ENCODE measurements around the gene PLCB2. TPM values are rescaled to one million over a fixed set of nuclear protein-coding genes. Genes with fewer than 3 reads are reported as not detected.

PLCB2 gene
- total RNA-seq, 2 experiments from 2014 or later, result 65.3 to 70.7 TPM

DNA sequence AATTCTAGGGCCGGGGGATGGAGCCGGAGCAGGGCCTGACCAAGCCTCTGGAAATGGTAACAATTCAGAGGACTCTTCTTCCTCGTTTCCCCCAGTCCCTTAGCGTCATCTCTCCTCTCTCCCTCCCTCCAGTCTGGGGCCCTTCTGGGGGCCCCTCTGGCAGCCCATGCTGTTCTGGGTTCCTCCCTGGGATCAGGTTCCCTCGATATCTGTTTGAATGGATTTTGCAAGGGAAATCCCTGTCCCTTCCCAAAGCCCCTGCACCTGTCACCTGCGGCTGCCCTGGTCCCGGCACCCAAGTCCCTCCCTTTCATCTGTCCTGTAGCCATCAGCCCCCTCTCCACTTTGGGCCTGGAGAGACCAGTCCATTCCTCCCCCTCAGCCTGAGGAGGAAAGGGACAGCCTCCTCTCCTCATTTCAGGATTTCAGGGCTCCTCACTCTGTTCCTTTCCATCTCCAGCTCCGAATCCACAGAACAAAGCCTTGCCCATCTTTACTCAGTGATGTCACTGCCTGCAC lies 1.7 kb upstream of the PLCB2 start:
- peaks cover 37% of the 10 kb centered on the region for H3K4me1 Mint-ChIP-seq (ENCODE audit: low read depth)
- intact Hi-C loops (cut with micrococcal nuclease), result loop anchor here (10.0 kb wide), 1 partner anchor 525 kb away; the partner anchor contains the start of gene FSIP1
- CTCF ChIA-PET, result interaction anchor here (0.7 to 23.9 kb wide), 23 partner anchors 8 to 264 kb away, joined by 3 to 500 read pairs (median 4); partner anchors contain the start of genes ANKRD63, BUB1B, CCDC9B and INAFM2
- no peaks in the 10 kb centered on the region for H3K36me3 Mint-ChIP-seq
- no peaks in the 10 kb centered on the region for H3K9me3 Mint-ChIP-seq
- DNase-seq, result no peak
- peak overlapping the region; percentile 96 for H3K4me3 Mint-ChIP-seq
- no peaks in the 10 kb centered on the region for H3K27me3 Mint-ChIP-seq
- POLR2A ChIA-PET, result no interaction called here
- H3K27ac Mint-ChIP-seq, result peak overlapping the region; percentile 97

DNA sequence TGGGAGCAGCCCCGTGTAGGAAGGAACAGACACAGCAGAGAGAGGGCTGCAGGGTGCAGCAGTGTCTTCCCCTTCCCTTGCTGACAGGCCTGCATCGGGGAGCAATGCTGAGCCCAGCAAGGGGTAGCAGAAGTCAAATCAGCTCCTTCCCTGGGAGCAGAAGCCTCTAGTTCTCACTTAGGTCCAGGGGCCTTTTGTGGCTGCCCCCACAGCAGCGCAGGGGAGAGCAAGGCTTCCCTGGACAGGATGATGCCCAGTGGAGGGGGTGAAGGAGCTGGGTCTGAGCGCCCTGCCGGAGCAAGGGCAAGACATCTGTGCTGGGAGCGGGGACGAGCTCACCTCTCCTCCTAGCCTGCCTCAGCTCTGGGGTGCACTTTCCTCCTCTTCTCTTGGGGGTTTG lies 827 bp downstream of the PLCB2 start:
- H3K9me3 Mint-ChIP-seq, result no peaks in the 10 kb centered on the region
- POLR2A ChIA-PET, result interaction anchor here (0.5 to 2.6 kb wide), 8 partner anchors 16 to 1761 kb away, joined by 3 to 13 read pairs (median 4); partner anchors contain the start of genes BAHD1 and INAFM2

DNA sequence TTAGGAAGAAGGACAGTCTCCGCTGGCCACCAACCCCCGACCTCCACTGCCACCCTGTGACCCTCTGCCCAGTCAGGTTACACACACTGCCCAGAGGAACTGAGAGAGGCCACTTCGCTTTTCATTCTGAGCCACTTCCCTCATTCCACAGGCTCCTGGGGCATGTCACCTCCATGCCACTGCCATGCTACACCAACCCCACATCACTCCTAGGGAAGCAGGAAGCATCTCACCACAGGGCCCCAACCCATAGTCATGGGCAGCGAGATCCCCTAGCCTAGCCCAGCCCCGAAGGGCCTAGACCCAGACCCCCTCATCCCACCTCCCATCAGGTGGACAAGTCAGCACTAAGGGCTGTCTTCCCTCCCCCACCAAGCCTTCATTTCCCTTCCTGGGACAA lies 1.4 kb downstream of the PLCB2 start:
- peaks cover 29% of the 10 kb centered on the region for H3K4me1 Mint-ChIP-seq (ENCODE audit: low read depth)
- no peaks in the 10 kb centered on the region for H3K27me3 Mint-ChIP-seq
- no peak for DNase-seq
- H3K27ac Mint-ChIP-seq, result peak overlapping the region; percentile 97
- ChIA-PET POLR2A (interaction anchor here (0.5 to 2.6 kb wide), 4 partner anchors 16 to 1761 kb away, joined by 3 to 13 read pairs (median 4); partner anchors contain the start of gene INAFM2), CTCF (interaction anchor here (0.9 to 23.9 kb wide), 13 partner anchors 13 to 261 kb away, joined by 3 to 500 read pairs (median 12); partner anchors contain the start of genes ANKRD63, BMF, CCDC9B and INAFM2)
- intact Hi-C loops (cut with micrococcal nuclease), result loop anchor here (10.0 kb wide), 1 partner anchor 522 kb away; the partner anchor contains the start of gene FSIP1
- H3K4me3 Mint-ChIP-seq, result peak overlapping the region; percentile 96
- H3K36me3 Mint-ChIP-seq, result peaks cover 15% of the 10 kb centered on the region
- H3K9me3 Mint-ChIP-seq, result no peaks in the 10 kb centered on the region

More for the DNA sequence above, 827 bp downstream of the PLCB2 start:
- H3K27ac Mint-ChIP-seq, result peak overlapping the region; percentile 97
- H3K36me3 Mint-ChIP-seq, result peaks cover 9% of the 10 kb centered on the region
- CTCF ChIA-PET, result interaction anchor here (0.6 to 23.9 kb wide), 21 partner anchors 12 to 261 kb away, joined by 3 to 500 read pairs (median 8); partner anchors contain the start of genes ANKRD63, BMF, CCDC9B and INAFM2
- H3K4me1 Mint-ChIP-seq (ENCODE audit: low read depth), result peaks cover 29% of the 10 kb centered on the region
- peak; percentile 22 for DNase-seq
- H3K4me3 Mint-ChIP-seq, result peak overlapping the region; percentile 96
- intact Hi-C loops (cut with micrococcal nuclease), result loop anchor here (10.0 kb wide), 1 partner anchor 522 kb away; the partner anchor contains the start of gene FSIP1
- H3K27me3 Mint-ChIP-seq, result no peaks in the 10 kb centered on the region

DNA sequence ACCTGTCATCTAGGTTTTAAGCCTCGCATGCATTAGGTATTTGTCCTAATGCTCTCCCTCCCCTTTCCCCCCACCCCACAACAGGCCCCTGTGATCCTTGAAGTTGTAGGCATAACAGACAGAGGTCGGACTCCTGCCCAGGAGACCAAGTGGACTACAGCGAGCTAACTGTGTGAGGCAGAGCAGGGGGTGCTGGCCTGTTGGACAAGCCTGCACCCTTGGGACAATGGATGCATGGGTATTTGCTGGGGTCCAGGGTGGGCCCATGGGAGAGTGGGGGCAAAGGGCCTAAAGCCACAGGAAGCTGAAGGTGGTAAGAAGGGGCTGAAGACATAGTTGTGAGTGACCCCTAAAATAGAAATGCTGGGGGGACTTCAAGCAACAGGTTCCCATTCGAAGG lies 2.5 kb downstream of the PLCB2 start:
- Mint-ChIP-seq H3K9me3 (peaks cover 5% of the 10 kb centered on the region), H3K27me3 (no peaks in the 10 kb centered on the region), H3K4me3 (no peak overlapping the region), H3K27ac (no peak overlapping the region), H3K36me3 (peaks cover 23% of the 10 kb centered on the region), H3K4me1 (ENCODE audit: low read depth) (peaks cover 29% of the 10 kb centered on the region)
- ChIA-PET POLR2A (interaction anchor here (1.0 kb wide), 1 partner anchor 10 kb away, joined by 3 read pairs; no protein-coding TSS in a partner anchor), CTCF (interaction anchor here (1.0 to 23.9 kb wide), 4 partner anchors 13 to 39 kb away, joined by 3 to 500 read pairs (median 54); partner anchors contain the start of gene CCDC9B)
- intact Hi-C loops (cut with micrococcal nuclease), result loop anchor here (10.0 kb wide), 1 partner anchor 520 kb away; the partner anchor contains the start of gene FSIP1
- no peak for DNase-seq

DNA sequence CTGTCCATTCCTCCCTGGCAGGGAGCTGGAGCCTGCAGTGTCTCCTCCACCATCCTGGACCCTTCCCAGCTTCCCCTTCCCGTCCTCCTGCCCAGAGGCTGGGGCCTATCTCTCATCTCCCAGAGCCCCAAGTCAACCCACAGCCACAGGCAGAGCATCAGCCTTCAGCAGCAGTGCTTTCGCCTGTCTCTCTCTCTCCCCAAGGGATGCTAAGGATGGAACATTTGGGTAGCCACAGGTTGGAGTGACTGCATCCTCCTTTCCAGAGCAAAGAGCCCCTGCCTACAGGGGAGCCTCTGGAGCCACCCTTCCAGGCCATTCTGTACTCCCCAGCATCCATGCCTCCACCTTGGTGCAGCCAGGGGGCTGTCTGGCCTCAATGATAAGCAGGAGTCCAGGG lies 4.2 kb downstream of the PLCB2 start:
- H3K4me1 Mint-ChIP-seq (ENCODE audit: low read depth), result peaks cover 13% of the 10 kb centered on the region
- intact Hi-C loops (cut with micrococcal nuclease), result loop anchor here (10.0 kb wide), 1 partner anchor 519 kb away; the partner anchor contains the start of gene FSIP1
- peaks cover 8% of the 10 kb centered on the region for H3K9me3 Mint-ChIP-seq
- H3K36me3 Mint-ChIP-seq, result peaks cover 37% of the 10 kb centered on the region
- H3K27me3 Mint-ChIP-seq, result no peaks in the 10 kb centered on the region
- H3K27ac Mint-ChIP-seq, result no peak overlapping the region
- H3K4me3 Mint-ChIP-seq, result no peak overlapping the region
- ChIA-PET POLR2A (no interaction called here), CTCF (interaction anchor here (1.4 to 23.9 kb wide), 2 partner anchors 20 to 27 kb away, joined by 4 to 500 read pairs; partner anchors contain the start of gene INAFM2)
- no peak for DNase-seq

DNA sequence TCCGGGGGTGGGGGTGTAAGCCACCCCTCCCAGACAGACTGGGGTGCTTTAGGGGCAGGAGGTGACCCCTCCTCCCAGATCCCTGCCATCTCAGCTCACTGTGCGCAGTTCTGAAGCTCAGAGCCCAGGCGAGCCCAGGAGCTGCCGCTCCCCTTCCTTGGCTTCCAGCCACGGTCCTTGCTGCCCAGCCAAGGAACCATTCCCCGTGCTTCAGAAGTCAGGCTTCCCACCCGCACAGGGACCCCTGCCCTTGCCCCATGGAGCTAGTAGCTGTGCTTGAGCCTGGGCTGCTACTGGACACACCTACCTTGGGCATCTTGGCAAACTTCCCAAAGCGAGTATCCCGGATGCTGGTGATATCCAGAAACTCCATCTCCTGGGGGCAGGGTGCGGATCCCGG lies 4.8 kb downstream of the PLCB2 start:
- intact Hi-C loops (cut with micrococcal nuclease), result loop anchor here (10.0 kb wide), 1 partner anchor 518 kb away; the partner anchor contains the start of gene FSIP1
- POLR2A ChIA-PET, result no interaction called here
- no peak for DNase-seq
- Mint-ChIP-seq H3K9me3 (peaks cover 8% of the 10 kb centered on the region), H3K36me3 (peaks cover 37% of the 10 kb centered on the region), H3K27ac (no peak overlapping the region), H3K4me1 (ENCODE audit: low read depth) (peaks cover 11% of the 10 kb centered on the region), H3K27me3 (no peaks in the 10 kb centered on the region), H3K4me3 (no peak overlapping the region)
- CTCF ChIA-PET, result interaction anchor here (1.4 to 23.9 kb wide), 2 partner anchors 20 to 27 kb away, joined by 4 to 500 read pairs; partner anchors contain the start of gene INAFM2

DNA sequence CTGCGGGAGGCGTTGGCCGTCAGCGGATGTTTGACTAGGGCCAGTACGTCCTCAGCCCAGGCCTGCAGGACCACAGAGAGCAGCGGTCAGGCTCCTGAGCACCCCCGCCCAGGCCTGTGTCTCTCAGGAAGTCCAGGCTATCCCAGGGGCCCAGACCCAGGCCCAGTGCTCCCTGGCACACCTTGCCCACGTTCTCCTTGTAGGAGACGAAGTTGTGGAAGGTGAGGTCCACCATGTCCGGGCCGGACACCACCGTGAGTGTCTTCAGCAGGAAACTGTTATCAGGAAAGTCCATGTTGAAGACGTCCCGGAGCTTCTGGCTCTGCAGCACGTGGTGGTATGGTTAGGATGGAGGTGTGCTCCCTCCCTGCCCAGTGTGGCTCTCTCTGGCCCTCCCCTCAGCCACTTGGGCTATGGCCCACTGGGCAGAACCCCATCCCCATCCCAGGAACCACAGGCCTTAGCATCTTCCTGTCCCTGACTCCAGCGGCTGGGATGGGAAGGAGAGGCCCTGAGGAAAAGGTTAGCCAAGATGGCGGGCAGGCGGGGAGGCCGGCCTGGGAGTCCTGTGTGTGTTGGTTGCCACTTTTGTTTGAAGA lies 5.3 kb downstream of the PLCB2 start:
- ChIA-PET POLR2A (no interaction called here), CTCF (interaction anchor here (2.6 to 23.9 kb wide), 2 partner anchors 8 to 26 kb away, joined by 11 to 500 read pairs; no protein-coding TSS in a partner anchor)
- Mint-ChIP-seq H3K4me3 (no peak overlapping the region), H3K36me3 (peaks cover 37% of the 10 kb centered on the region), H3K9me3 (peaks cover 8% of the 10 kb centered on the region), H3K27ac (no peak overlapping the region), H3K4me1 (ENCODE audit: low read depth) (peaks cover 11% of the 10 kb centered on the region), H3K27me3 (no peaks in the 10 kb centered on the region)
- no peak for DNase-seq
- intact Hi-C loops (cut with micrococcal nuclease), result loop anchor here (10.0 kb wide), 1 partner anchor 518 kb away; the partner anchor contains the start of gene FSIP1

DNA sequence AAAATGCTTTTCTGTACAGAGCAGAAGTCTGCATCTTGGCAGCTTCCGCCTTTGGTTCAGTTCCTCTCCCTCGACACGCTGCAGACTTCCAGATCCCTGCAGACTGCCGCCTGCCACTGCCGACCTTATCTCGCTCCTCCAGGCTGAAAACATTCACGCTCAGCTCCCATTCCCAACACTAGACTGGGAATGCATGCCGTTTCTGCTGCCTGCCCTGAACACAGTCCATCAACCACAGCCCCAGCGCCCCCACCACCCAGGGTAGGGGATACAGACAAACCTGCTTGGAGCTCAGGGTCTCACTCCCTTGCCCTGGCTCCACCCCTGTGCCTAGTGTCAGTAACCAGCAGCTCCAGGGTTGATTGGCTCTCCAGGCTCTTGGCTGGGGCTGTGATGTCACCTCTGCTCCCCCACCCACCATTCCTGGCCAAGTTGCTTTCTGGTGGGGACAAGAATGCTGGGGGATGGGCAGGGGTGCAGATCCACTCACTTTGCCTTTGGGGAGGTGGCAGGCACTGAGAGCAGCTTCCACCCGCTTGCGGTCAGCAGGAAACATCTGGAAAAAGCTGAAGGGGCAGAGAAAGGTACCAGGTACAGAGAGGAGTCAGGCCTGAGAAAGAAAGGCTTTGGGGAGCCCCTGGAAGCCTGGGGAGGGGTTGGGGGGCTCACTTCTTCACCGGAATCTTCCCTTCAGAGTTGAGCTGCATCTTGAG lies 6.1 kb downstream of the PLCB2 start:
- H3K4me3 Mint-ChIP-seq, result no peak overlapping the region
- peaks cover 10% of the 10 kb centered on the region for H3K4me1 Mint-ChIP-seq (ENCODE audit: low read depth)
- CTCF ChIA-PET, result interaction anchor here (0.7 to 23.9 kb wide), 4 partner anchors 8 to 36 kb away, joined by 3 to 500 read pairs (median 8); no protein-coding TSS in a partner anchor
- H3K27me3 Mint-ChIP-seq, result no peaks in the 10 kb centered on the region
- no peak for DNase-seq
- intact Hi-C loops (cut with micrococcal nuclease), result loop anchor here (10.0 kb wide), 1 partner anchor 517 kb away; the partner anchor contains the start of gene FSIP1
- H3K27ac Mint-ChIP-seq, result no peak overlapping the region
- POLR2A ChIA-PET, result no interaction called here
- peaks cover 38% of the 10 kb centered on the region for H3K36me3 Mint-ChIP-seq
- peaks cover 8% of the 10 kb centered on the region for H3K9me3 Mint-ChIP-seq

DNA sequence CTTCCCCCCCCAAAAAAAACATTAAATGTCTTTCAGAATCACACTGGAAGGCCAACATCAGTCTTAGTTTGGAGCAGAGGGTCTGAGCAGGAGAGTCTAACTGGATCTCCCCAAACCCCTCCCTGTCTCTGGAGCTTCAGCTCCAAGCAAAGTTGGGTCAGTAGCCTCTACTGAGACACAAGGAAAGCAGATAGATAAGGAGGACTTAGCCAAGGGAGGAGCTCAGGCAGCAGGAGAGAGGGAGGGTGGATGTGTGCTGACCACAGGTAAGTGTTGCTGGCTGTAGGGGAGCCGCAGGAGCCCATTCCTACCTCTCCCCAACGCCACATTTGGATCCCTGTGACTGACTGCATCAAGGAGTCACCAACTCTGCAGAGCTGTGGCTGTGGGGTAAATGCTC lies 7.0 kb downstream of the PLCB2 start:
- peaks cover 2% of the 10 kb centered on the region for H3K4me1 Mint-ChIP-seq (ENCODE audit: low read depth)
- intact Hi-C loops (cut with micrococcal nuclease), result loop anchor here (10.0 kb wide), 1 partner anchor 516 kb away; the partner anchor contains the start of gene FSIP1
- ChIA-PET POLR2A (no interaction called here), CTCF (interaction anchor here (0.6 to 23.9 kb wide), 5 partner anchors 9 to 302 kb away, joined by 3 to 500 read pairs (median 4); no protein-coding TSS in a partner anchor)
- no peak for DNase-seq
- H3K36me3 Mint-ChIP-seq, result peaks cover 38% of the 10 kb centered on the region
- H3K9me3 Mint-ChIP-seq, result peaks cover 8% of the 10 kb centered on the region
- H3K4me3 Mint-ChIP-seq, result no peak overlapping the region
- no peaks in the 10 kb centered on the region for H3K27me3 Mint-ChIP-seq
- no peak overlapping the region for H3K27ac Mint-ChIP-seq

DNA sequence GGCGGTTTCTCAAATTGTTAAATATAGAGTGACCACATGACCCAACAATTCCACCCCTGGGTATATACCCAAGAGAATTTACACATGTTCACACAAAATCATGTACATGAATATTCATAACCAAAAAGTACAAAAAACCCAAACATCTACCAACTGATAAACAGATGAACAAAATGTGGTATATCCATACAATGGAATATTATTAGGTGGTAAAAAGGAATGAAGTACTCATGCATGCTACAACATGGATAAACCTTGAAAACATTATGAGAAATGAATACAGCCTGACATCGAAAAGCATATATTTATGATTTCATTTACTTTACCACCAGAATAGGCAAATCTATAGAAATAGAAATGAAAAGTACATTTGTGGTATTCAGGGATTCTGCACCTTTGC lies 7.4 kb downstream of the PLCB2 start:
- no peaks in the 10 kb centered on the region for H3K27me3 Mint-ChIP-seq
- no peaks in the 10 kb centered on the region for H3K4me1 Mint-ChIP-seq (ENCODE audit: low read depth)
- ChIA-PET CTCF (interaction anchor here (0.6 to 23.9 kb wide), 4 partner anchors 10 to 301 kb away, joined by 3 to 500 read pairs (median 8); no protein-coding TSS in a partner anchor), POLR2A (no interaction called here)
- peaks cover 8% of the 10 kb centered on the region for H3K9me3 Mint-ChIP-seq
- DNase-seq, result no peak
- intact Hi-C loops (cut with micrococcal nuclease), result loop anchor here (10.0 kb wide), 1 partner anchor 516 kb away; the partner anchor contains the start of gene FSIP1
- no peak overlapping the region for H3K4me3 Mint-ChIP-seq
- no peak overlapping the region for H3K27ac Mint-ChIP-seq
- H3K36me3 Mint-ChIP-seq, result peaks cover 38% of the 10 kb centered on the region
